Measurements from ENCODE around the gene XAF1.
"Not testable (repeated sequence)": the region's sequence is repeated elsewhere in the genome, so short reads cannot be mapped to it uniquely, and the experiment has no call there.

The XAF1 gene

GRCh38 chr17:6755281-6755680 is 565 bp upstream of the XAF1 start:
- DNase-seq: no peak

- no peak for DNase-seq
Measured at GRCh38 chr17:6756425-6757031, 682 bp downstream of the XAF1 start.

- no peak for DNase-seq
Measured at GRCh38 chr17:6757747-6758146, 1.9 kb downstream of the XAF1 start.

GRCh38 chr17:6761779-6762178 is 5.9 kb downstream of the XAF1 start:
- no peak for DNase-seq

- no peak for DNase-seq
Measured at GRCh38 chr17:6768447-6768846, 12.6 kb downstream of the XAF1 start.

- no peak for DNase-seq
Measured at GRCh38 chr17:6772016-6772415, 16.2 kb downstream of the XAF1 start.

GRCh38 chr17:6774906-6775305 is 19.1 kb downstream of the XAF1 start:
- DNase-seq: not testable (repeated sequence)

GRCh38 chr17:6775871-6776405 is 20.1 kb downstream of the XAF1 start, which contains the start of gene FBXO39:
FBXO39 (plus strand) TSS chr17:6776215; CDS start chr17:6779869, 3,654 bp downstream.
- no peak for DNase-seq

GRCh38 chr17:6779411-6779810 is 23.6 kb downstream of the XAF1 start:
- DNase-seq: no peak

- DNase-seq: no peak
Measured at GRCh38 chr17:6780001-6780400, 24.2 kb downstream of the XAF1 start.

GRCh38 chr17:6780886-6781285 is 25.0 kb downstream of the XAF1 start:
- DNase-seq: no peak

- DNase-seq: no peak
Measured at GRCh38 chr17:6782244-6782643, 26.4 kb downstream of the XAF1 start.

- DNase-seq: no peak
Measured at GRCh38 chr17:6786618-6787017, 30.8 kb downstream of the XAF1 start.

GRCh38 chr17:6787081-6787693 is 31.3 kb downstream of the XAF1 start:
- no peak for DNase-seq

- no peak for DNase-seq
Measured at GRCh38 chr17:6789146-6789545, 33.3 kb downstream of the XAF1 start.

GRCh38 chr17:6793748-6794493 is 38.1 kb downstream of the XAF1 start:
- no peak for DNase-seq

GRCh38 chr17:6796017-6796886 is 40.4 kb downstream of the XAF1 start:
- DNase-seq: no peak

- no peak for DNase-seq
Measured at GRCh38 chr17:6796887-6797490, 41.1 kb downstream of the XAF1 start.

- DNase-seq: no peak
Measured at GRCh38 chr17:6797718-6798351, 42.0 kb downstream of the XAF1 start.

GRCh38 chr17:6799738-6800137 is 43.9 kb downstream of the XAF1 start:
- DNase-seq: no peak

GRCh38 chr17:6800422-6801027 is 44.7 kb downstream of the XAF1 start:
- no peak for DNase-seq

GRCh38 chr17:6811510-6811909 is 55.7 kb downstream of the XAF1 start:
- DNase-seq: no peak

Data from NCI-H1436 (cell line).